Activated T-helper 17 cell treated with anti-CD3 and anti-CD28 coated beads, Interleukin-2, amount 50 U/mL, for 72 hours (primary cell): Measurements from ENCODE around the gene RIMKLB. TPM values are rescaled to one million over a fixed set of nuclear protein-coding genes. Genes with fewer than 3 reads are reported as not detected.

Source experiments
- ATAC-seq: fragments of 150-1000 bp; cut with Tn5 transposase; replicated peaks from 2 replicates; pipeline ENCODE4 v1.10.0; 2021; ENCODE audit warnings: mild to moderate bottlenecking, moderate library complexity
- H3K27ac Mint-ChIP-seq: one replicate; pipeline ENCODE4 v1.8.0; 2022; ENCODE audit warnings: mixed read lengths
- H3K27me3 Mint-ChIP-seq: one replicate; pipeline ENCODE4 v1.8.0; 2022; ENCODE audit warnings: mixed read lengths
- H3K36me3 Mint-ChIP-seq: one replicate; pipeline ENCODE4 v1.8.0; 2022; ENCODE audit warnings: low read depth, mild to moderate bottlenecking, mixed read lengths
- H3K4me1 Mint-ChIP-seq: one replicate; pipeline ENCODE4 v1.8.0; 2022; ENCODE audit warnings: mixed read lengths
- H3K4me3 Mint-ChIP-seq: one replicate; pipeline ENCODE4 v1.8.0; 2022; ENCODE audit warnings: mild to moderate bottlenecking, mixed read lengths
- H3K9me3 Mint-ChIP-seq: one replicate; pipeline ENCODE4 v1.8.0; 2022; ENCODE audit warnings: mixed read lengths
- total RNA-seq, 2 donors: library from RNA; stranded (reverse); gene quantifications; one replicate each; pipeline ENCODE4 v1.2.3, GENCODE V29; 2022

The RIMKLB gene
- total RNA-seq, 2 donors from 2014 or later, result 0.95 to 1.4 TPM

- ATAC-seq, result no peak
- Mint-ChIP-seq H3K27ac (no peak overlapping the region), H3K4me3 (no peak overlapping the region), H3K4me1 (peaks cover 6% of the 10 kb centered on the region), H3K27me3 (peaks cover 15% of the 10 kb centered on the region), H3K9me3 (no peaks in the 10 kb centered on the region), H3K36me3 (no peaks in the 10 kb centered on the region)
Measured at GRCh38 chr12:8828257-8829124, 130.7 kb downstream of the RIMKLB start.

- Mint-ChIP-seq H3K27me3 (peaks cover 11% of the 10 kb centered on the region), H3K9me3 (no peaks in the 10 kb centered on the region), H3K4me1 (peaks cover 6% of the 10 kb centered on the region), H3K4me3 (no peak overlapping the region), H3K27ac (no peak overlapping the region), H3K36me3 (no peaks in the 10 kb centered on the region)
- no peak for ATAC-seq
Measured at GRCh38 chr12:8829125-8829518, 131.3 kb downstream of the RIMKLB start.

GRCh38 chr12:8829621-8830020 lies 131.8 kb downstream of the RIMKLB start:
- Mint-ChIP-seq H3K27me3 (peaks cover 12% of the 10 kb centered on the region), H3K27ac (no peak overlapping the region), H3K36me3 (no peaks in the 10 kb centered on the region), H3K4me1 (peaks cover 6% of the 10 kb centered on the region), H3K4me3 (no peak overlapping the region), H3K9me3 (no peaks in the 10 kb centered on the region)
- ATAC-seq, result no peak

GRCh38 chr12:8831116-8831515 lies 133.3 kb downstream of the RIMKLB start:
- Mint-ChIP-seq H3K27ac (no peak overlapping the region), H3K4me3 (no peak overlapping the region), H3K4me1 (peaks cover 6% of the 10 kb centered on the region)

GRCh38 chr12:8832500-8832899 lies 134.7 kb downstream of the RIMKLB start:
- no peaks in the 10 kb centered on the region for H3K36me3 Mint-ChIP-seq
- peaks cover 2% of the 10 kb centered on the region for H3K4me1 Mint-ChIP-seq
- H3K9me3 Mint-ChIP-seq, result no peaks in the 10 kb centered on the region
- no peak overlapping the region for H3K27ac Mint-ChIP-seq
- ATAC-seq, result no peak
- H3K27me3 Mint-ChIP-seq, result peaks cover 15% of the 10 kb centered on the region
- no peak overlapping the region for H3K4me3 Mint-ChIP-seq

More at GRCh38 chr12:8831116-8831515, 133.3 kb downstream of the RIMKLB start:
- Mint-ChIP-seq H3K9me3 (no peaks in the 10 kb centered on the region), H3K27me3 (peaks cover 14% of the 10 kb centered on the region), H3K36me3 (no peaks in the 10 kb centered on the region)
- ATAC-seq, result no peak

Other genes starting within 250 kb of the RIMKLB start
- not detected for gene CLEC6A, start 242.0 kb upstream of the RIMKLB start, total RNA-seq
- not detected for gene CLEC4D, start 184.5 kb upstream of the RIMKLB start, total RNA-seq
- not detected for gene CLEC4E, start 157.1 kb upstream of the RIMKLB start, total RNA-seq
- gene AICDA, start 85.1 kb upstream of the RIMKLB start, total RNA-seq, result not detected
- not detected for gene MFAP5, start 35.2 kb upstream of the RIMKLB start, total RNA-seq
- gene A2ML1, start 124.6 kb downstream of the RIMKLB start, total RNA-seq, result not detected
- 10 to 100 TPM; 13.0 to 17.0 TPM for gene PHC1, start 216.5 kb downstream of the RIMKLB start, total RNA-seq